ENCODE results near the gene DIDO1. TPM values are rescaled to one million over a fixed set of nuclear protein-coding genes. Genes with fewer than 3 reads are reported as not detected.

The DIDO1 gene
- total RNA-seq, 2 donors from 2014 or later, result 58.3 to 65.7 TPM

GRCh38 chr20:62938105-62938888 lies 12.0 kb upstream of the DIDO1 start, which contains the start of gene GID8:
GID8 (plus strand) TSS chr20:62938147; CDS start chr20:62941503, 3,356 bp downstream.
- peak in 1 of 3 donors; percentile 7 for DNase-seq
- Mint-ChIP-seq H3K36me3 (ENCODE audit: low read depth) (no peaks in the 10 kb centered on the region), H3K27ac (peak within 1 kb of the TSS; percentile 91)

GRCh38 chr20:62937268-62938104 lies 11.2 kb upstream of the DIDO1 start:
- Mint-ChIP-seq H3K27me3 (no peaks in the 10 kb centered on the region), H3K36me3 (ENCODE audit: low read depth) (no peaks in the 10 kb centered on the region), H3K27ac (peak overlapping the region; percentile 91), H3K4me1 (peaks cover 36% of the 10 kb centered on the region), H3K4me3 (peak overlapping the region; percentile 98)
- ATAC-seq (peak; percentile 92), DNase-seq (peak; percentile 96 to 97 (median 96))
- H3K9me3 ChIP-seq (ENCODE audit: control insufficient read depth, low read length, poor library complexity, severe bottlenecking), result no peaks in the 10 kb centered on the region

More at GRCh38 chr20:62938105-62938888, 12.0 kb upstream of the DIDO1 start, which contains the start of gene GID8:
- Mint-ChIP-seq H3K4me3 (peak within 1 kb of the TSS; percentile 98), H3K4me1 (peaks cover 32% of the 10 kb centered on the region), H3K27me3 (no peaks in the 10 kb centered on the region)
- peak; percentile 57 for ATAC-seq
- H3K9me3 ChIP-seq (ENCODE audit: control insufficient read depth, low read length, poor library complexity, severe bottlenecking), result no peaks in the 10 kb centered on the region

GRCh38 chr20:62935968-62936585 lies 9.8 kb upstream of the DIDO1 start:
- H3K27me3 Mint-ChIP-seq, result no peaks in the 10 kb centered on the region
- ATAC-seq, result no peak
- H3K4me3 Mint-ChIP-seq, result peak overlapping the region; percentile 98
- H3K36me3 Mint-ChIP-seq (ENCODE audit: low read depth), result no peaks in the 10 kb centered on the region
- DNase-seq, result no peak
- H3K9me3 ChIP-seq (ENCODE audit: control insufficient read depth, low read length, poor library complexity, severe bottlenecking), result no peaks in the 10 kb centered on the region
- no peak overlapping the region for H3K27ac Mint-ChIP-seq
- H3K4me1 Mint-ChIP-seq, result peaks cover 26% of the 10 kb centered on the region

GRCh38 chr20:62935204-62935967 lies 9.1 kb upstream of the DIDO1 start:
- no peaks in the 10 kb centered on the region for H3K9me3 ChIP-seq (ENCODE audit: control insufficient read depth, low read length, poor library complexity, severe bottlenecking)
- H3K36me3 Mint-ChIP-seq (ENCODE audit: low read depth), result no peaks in the 10 kb centered on the region
- ATAC-seq (no peak), DNase-seq (no peak)
- no peak overlapping the region for H3K4me3 Mint-ChIP-seq
- peaks cover 26% of the 10 kb centered on the region for H3K4me1 Mint-ChIP-seq
- H3K27me3 Mint-ChIP-seq, result no peaks in the 10 kb centered on the region
- no peak overlapping the region for H3K27ac Mint-ChIP-seq

- no peaks in the 10 kb centered on the region for H3K9me3 ChIP-seq (ENCODE audit: control insufficient read depth, low read length, poor library complexity, severe bottlenecking)
- no peak for ATAC-seq
- no peak overlapping the region for H3K4me3 Mint-ChIP-seq
- no peaks in the 10 kb centered on the region for H3K36me3 Mint-ChIP-seq (ENCODE audit: low read depth)
- H3K4me1 Mint-ChIP-seq, result peaks cover 24% of the 10 kb centered on the region
- H3K27ac Mint-ChIP-seq, result no peak overlapping the region
- DNase-seq, result no peak
- H3K27me3 Mint-ChIP-seq, result no peaks in the 10 kb centered on the region
Measured at GRCh38 chr20:62933966-62934365, 7.7 kb upstream of the DIDO1 start.

GRCh38 chr20:62931464-62931863 lies 5.2 kb upstream of the DIDO1 start:
- Mint-ChIP-seq H3K36me3 (ENCODE audit: low read depth) (no peaks in the 10 kb centered on the region), H3K4me3 (no peak overlapping the region), H3K27ac (no peak overlapping the region), H3K4me1 (peaks cover 30% of the 10 kb centered on the region), H3K27me3 (no peaks in the 10 kb centered on the region)
- no peaks in the 10 kb centered on the region for H3K9me3 ChIP-seq (ENCODE audit: control insufficient read depth, low read length, poor library complexity, severe bottlenecking)
- no peak for DNase-seq
- no peak for ATAC-seq

GRCh38 chr20:62929051-62929538 lies 2.8 kb upstream of the DIDO1 start:
- H3K4me1 Mint-ChIP-seq, result peaks cover 43% of the 10 kb centered on the region

GRCh38 chr20:62928246-62928939 lies 2.1 kb upstream of the DIDO1 start:
- H3K36me3 Mint-ChIP-seq (ENCODE audit: low read depth), result no peaks in the 10 kb centered on the region
- H3K4me3 Mint-ChIP-seq, result peak overlapping the region; percentile 96
- DNase-seq, result no peak
- H3K27me3 Mint-ChIP-seq, result no peaks in the 10 kb centered on the region
- ATAC-seq, result no peak
- no peaks in the 10 kb centered on the region for H3K9me3 ChIP-seq (ENCODE audit: control insufficient read depth, low read length, poor library complexity, severe bottlenecking)
- peaks cover 45% of the 10 kb centered on the region for H3K4me1 Mint-ChIP-seq
- H3K27ac Mint-ChIP-seq, result peak overlapping the region; percentile 93

More at GRCh38 chr20:62929051-62929538, 2.8 kb upstream of the DIDO1 start:
- Mint-ChIP-seq H3K36me3 (ENCODE audit: low read depth) (no peaks in the 10 kb centered on the region), H3K4me3 (peak overlapping the region; percentile 96), H3K27me3 (no peaks in the 10 kb centered on the region), H3K27ac (peak overlapping the region; percentile 93)
- DNase-seq, result peak; percentile 43 to 60 (median 59)
- H3K9me3 ChIP-seq (ENCODE audit: control insufficient read depth, low read length, poor library complexity, severe bottlenecking), result no peaks in the 10 kb centered on the region
- peak; percentile 46 for ATAC-seq

GRCh38 chr20:62927128-62927705 lies 912 bp upstream of the DIDO1 start:
- ATAC-seq (no peak), DNase-seq (no peak)
- H3K4me3 Mint-ChIP-seq, result peak overlapping the region; percentile 94
- no peaks in the 10 kb centered on the region for H3K9me3 ChIP-seq (ENCODE audit: control insufficient read depth, low read length, poor library complexity, severe bottlenecking)
- H3K36me3 Mint-ChIP-seq (ENCODE audit: low read depth), result no peaks in the 10 kb centered on the region
- no peaks in the 10 kb centered on the region for H3K27me3 Mint-ChIP-seq
- peaks cover 46% of the 10 kb centered on the region for H3K4me1 Mint-ChIP-seq
- peak overlapping the region; percentile 93 for H3K27ac Mint-ChIP-seq

- peaks cover 53% of the 10 kb centered on the region for H3K4me1 Mint-ChIP-seq
- no peaks in the 10 kb centered on the region for H3K9me3 ChIP-seq (ENCODE audit: control insufficient read depth, low read length, poor library complexity, severe bottlenecking)
- peaks cover 2% of the 10 kb centered on the region for H3K36me3 Mint-ChIP-seq (ENCODE audit: low read depth)
- DNase-seq (peak; percentile 38 to 55 (median 54)), ATAC-seq (peak; percentile 31)
- H3K27ac Mint-ChIP-seq, result peak overlapping the region; percentile 98
- H3K4me3 Mint-ChIP-seq, result peak overlapping the region; percentile 91
- no peaks in the 10 kb centered on the region for H3K27me3 Mint-ChIP-seq
Measured at GRCh38 chr20:62925420-62926228, 681 bp downstream of the DIDO1 start.

- H3K4me1 Mint-ChIP-seq, result peaks cover 55% of the 10 kb centered on the region
- H3K4me3 Mint-ChIP-seq, result peak overlapping the region; percentile 91
- peaks cover 2% of the 10 kb centered on the region for H3K36me3 Mint-ChIP-seq (ENCODE audit: low read depth)
- no peak for ATAC-seq
- no peak for DNase-seq
- peak overlapping the region; percentile 98 for H3K27ac Mint-ChIP-seq
- H3K9me3 ChIP-seq (ENCODE audit: control insufficient read depth, low read length, poor library complexity, severe bottlenecking), result no peaks in the 10 kb centered on the region
- H3K27me3 Mint-ChIP-seq, result no peaks in the 10 kb centered on the region
Measured at GRCh38 chr20:62925076-62925419, 1.3 kb downstream of the DIDO1 start.
